Ascending aorta (tissue), 2 donors: Measurements from ENCODE around the gene TGIF2. TPM values are rescaled to one million over a fixed set of nuclear protein-coding genes. Genes with fewer than 3 reads are reported as not detected.

ENCODE experiments used
- DNase-seq, 2 donors: peaks; one replicate each; pipeline ENCODE4 v3.0.0-alpha.2; 2019; ENCODE audit warnings: low spot score in 2 of 2
- H3K27ac ChIP-seq, 2 donors: fragments of 200-600 bp; sonication (generic); one replicate each; pipeline ENCODE4 v1.5.1; 2016 to 2017; ENCODE audit warnings: mild to moderate bottlenecking in 1 of 2
- H3K27me3 ChIP-seq: fragments of 200-600 bp; sonication (generic); one replicate; pipeline ENCODE4 v1.5.1; 2017
- H3K36me3 ChIP-seq, 2 donors: fragments of 200-600 bp; sonication (generic); one replicate each; pipeline ENCODE4 v1.5.1; 2016
- H3K4me1 ChIP-seq, 2 donors: fragments of 200-600 bp; sonication (generic); one replicate each; pipeline ENCODE4 v1.5.1; 2016 to 2017; ENCODE audit warnings: mild to moderate bottlenecking in 1 of 2
- H3K4me3 ChIP-seq, 2 donors: fragments of 200-600 bp; sonication (generic); one replicate each; pipeline ENCODE4 v1.5.1; 2016 to 2017; ENCODE audit warnings: mild to moderate bottlenecking in 1 of 2
- H3K9me3 ChIP-seq, 2 donors: fragments of 200-600 bp; sonication (generic); one replicate each; pipeline ENCODE4 v1.5.1; 2016
- CTCF ChIP-seq, 3 experiments: fragments of 200-600 bp in 2 of 3; fragments of 450-650 bp in 1 of 3; sonication (generic) in 2 of 3; IDR thresholded peaks; one replicate each; pipeline ENCODE4 v1.5.1; 2016 to 2019; ENCODE audit warnings: antibody characterized with exemption in 3 of 3, mild to moderate bottlenecking in 1 of 3, moderate library complexity in 1 of 3
- intact Hi-C: fragments of 100-400 bp; cut with DNase I; formaldehyde crosslinking; loops from one replicate; pipeline ENCODE4 v1.15.1; 2023
- total RNA-seq: library from RNA; depleted of rRNA; stranded (reverse); fragments of >200 nt; gene quantifications from one replicate; pipeline ENCODE4 v1.1.0, GENCODE V29; 2016

Gene TGIF2
- total RNA-seq, 1 donor from 2014 or later: 29.8 TPM

GRCh38 chr20:36584018-36584481 is 10.7 kb downstream of the TGIF2 start:
- no peaks in the 10 kb centered on the region for H3K9me3 ChIP-seq
- no peak overlapping the region for H3K4me3 ChIP-seq
- H3K27me3 ChIP-seq: no peaks in the 10 kb centered on the region
- H3K4me1 ChIP-seq: no peaks in the 10 kb centered on the region
- peaks cover 17 to 36% of the 10 kb centered on the region in 2 donors for H3K36me3 ChIP-seq
- intact Hi-C loops: no loop called here
- no peak for TF ChIP-seq CTCF (IDR thresholded peaks at IDR 0.05)
- DNase-seq: no peak
- no peak overlapping the region for H3K27ac ChIP-seq

GRCh38 chr20:36585410-36586125 is 12.2 kb downstream of the TGIF2 start:
- Histone ChIP-seq H3K9me3 (no peaks in the 10 kb centered on the region), H3K27ac (no peak overlapping the region), H3K4me3 (no peak overlapping the region), H3K27me3 (no peaks in the 10 kb centered on the region), H3K4me1 (no peaks in the 10 kb centered on the region), H3K36me3 (peaks cover 12 to 22% of the 10 kb centered on the region in 2 donors)
- no peak for TF ChIP-seq CTCF (IDR thresholded peaks at IDR 0.05)
- DNase-seq: no peak
- intact Hi-C loops: no loop called here

- intact Hi-C loops: no loop called here
- DNase-seq: no peak
- H3K27me3 ChIP-seq: no peaks in the 10 kb centered on the region
- no peak overlapping the region for H3K4me3 ChIP-seq
- H3K36me3 ChIP-seq: peaks cover 2 to 7% of the 10 kb centered on the region in 2 donors
- H3K9me3 ChIP-seq: no peaks in the 10 kb centered on the region
- no peak for TF ChIP-seq CTCF (IDR thresholded peaks at IDR 0.05)
- H3K27ac ChIP-seq: no peak overlapping the region
- no peaks in the 10 kb centered on the region for H3K4me1 ChIP-seq
Measured at GRCh38 chr20:36587388-36588070, 14.1 kb downstream of the TGIF2 start.

GRCh38 chr20:36591281-36591680 is 17.9 kb downstream of the TGIF2 start:
- intact Hi-C loops: loop anchor here (5.0 kb wide), 1 partner anchor 34 kb away; no protein-coding TSS in a partner anchor
- H3K4me3 ChIP-seq: no peak overlapping the region
- H3K9me3 ChIP-seq: no peaks in the 10 kb centered on the region
- no peak overlapping the region for H3K27ac ChIP-seq
- no peak for DNase-seq
- H3K36me3 ChIP-seq: peaks cover 0 to 2% of the 10 kb centered on the region in 2 donors
- H3K27me3 ChIP-seq: no peaks in the 10 kb centered on the region
- TF ChIP-seq CTCF (IDR thresholded peaks at IDR 0.05): no peak
- H3K4me1 ChIP-seq: no peaks in the 10 kb centered on the region

- intact Hi-C loops: loop anchor here (5.0 kb wide), 1 partner anchor 35 kb away; no protein-coding TSS in a partner anchor
- Histone ChIP-seq H3K4me1 (no peaks in the 10 kb centered on the region), H3K9me3 (no peaks in the 10 kb centered on the region), H3K4me3 (no peak overlapping the region), H3K36me3 (peaks cover 0 to 2% of the 10 kb centered on the region in 2 donors), H3K27ac (no peak overlapping the region), H3K27me3 (no peaks in the 10 kb centered on the region)
- no peak for DNase-seq
- peak; percentile 14 to 48 (median 41) for TF ChIP-seq CTCF (IDR thresholded peaks at IDR 0.05)
Measured at GRCh38 chr20:36591854-36592641, 18.7 kb downstream of the TGIF2 start.
